ENCODE results near the gene RPLP1.

The RPLP1 gene

GRCh38 chr15:69474846-69475455 is 22.3 kb downstream of the RPLP1 start:
- Histone ChIP-seq H3K9me3 (no peaks in the 10 kb centered on the region), H3K36me3 (no peaks in the 10 kb centered on the region), H3K4me3 (ENCODE audit: low read depth, low read length) (no peak overlapping the region), H3K27me3 (no peaks in the 10 kb centered on the region), H3K4me1 (no peaks in the 10 kb centered on the region)
- no peak for DNase-seq
- TF ChIP-seq CTCF (IDR thresholded peaks at IDR 0.05; ENCODE audit: low read depth, low read length), result no peak

GRCh38 chr15:69475769-69476358 is 23.2 kb downstream of the RPLP1 start:
- no peaks in the 10 kb centered on the region for H3K27me3 ChIP-seq
- no peaks in the 10 kb centered on the region for H3K4me1 ChIP-seq
- no peak overlapping the region for H3K4me3 ChIP-seq (ENCODE audit: low read depth, low read length)
- peak; percentile 99 for TF ChIP-seq CTCF (IDR thresholded peaks at IDR 0.05; ENCODE audit: low read depth, low read length)
- no peaks in the 10 kb centered on the region for H3K36me3 ChIP-seq
- no peaks in the 10 kb centered on the region for H3K9me3 ChIP-seq
- DNase-seq, result peak; percentile 78

- DNase-seq, result no peak
- no peaks in the 10 kb centered on the region for H3K36me3 ChIP-seq
- no peaks in the 10 kb centered on the region for H3K27me3 ChIP-seq
- H3K4me1 ChIP-seq, result no peaks in the 10 kb centered on the region
- TF ChIP-seq CTCF (IDR thresholded peaks at IDR 0.05; ENCODE audit: low read depth, low read length), result no peak
- H3K4me3 ChIP-seq (ENCODE audit: low read depth, low read length), result no peak overlapping the region
- H3K9me3 ChIP-seq, result no peaks in the 10 kb centered on the region
Observed at GRCh38 chr15:69476704-69477473, 24.3 kb downstream of the RPLP1 start.

DNA sequence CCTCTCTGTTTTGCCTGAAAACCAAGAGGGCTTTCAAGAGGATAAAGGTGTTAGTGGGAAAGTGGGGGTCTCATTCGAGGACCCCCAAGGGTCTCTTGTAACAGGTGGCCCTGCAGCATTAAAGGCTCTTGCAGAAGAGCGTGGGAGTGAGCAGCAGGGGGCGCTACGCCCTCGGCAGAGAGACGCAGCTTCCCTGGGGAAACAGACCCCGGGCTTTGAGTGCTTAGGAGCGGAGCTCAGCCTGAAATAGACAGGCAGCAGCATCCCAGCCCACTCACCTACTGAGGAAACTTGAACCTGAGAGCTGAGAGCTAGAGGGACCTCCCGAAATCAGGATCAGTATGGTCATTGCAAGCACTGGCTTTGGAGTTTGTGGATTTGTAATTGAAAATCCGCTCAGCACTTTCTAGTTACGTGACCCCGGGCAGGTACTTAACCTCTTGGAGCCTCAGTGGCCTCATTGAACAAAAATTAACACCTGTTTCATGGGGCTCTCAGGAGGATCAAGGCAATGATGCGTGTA is 25.7 kb downstream of the RPLP1 start:
- Histone ChIP-seq H3K36me3 (no peaks in the 10 kb centered on the region), H3K4me1 (peaks cover 3% of the 10 kb centered on the region; the same call in 1 of the 2 replicates), H3K4me3 (ENCODE audit: low read depth, low read length) (no peak overlapping the region), H3K27me3 (no peaks in the 10 kb centered on the region), H3K9me3 (no peaks in the 10 kb centered on the region)
- DNase-seq, result peak; percentile 85
- TF ChIP-seq CTCF (IDR thresholded peaks at IDR 0.05; ENCODE audit: low read depth, low read length), result peak; percentile 97

- Histone ChIP-seq H3K4me3 (ENCODE audit: low read depth, low read length) (no peak overlapping the region), H3K4me1 (peaks cover 3% of the 10 kb centered on the region; the same call in 1 of the 2 replicates), H3K27me3 (no peaks in the 10 kb centered on the region), H3K36me3 (no peaks in the 10 kb centered on the region), H3K9me3 (no peaks in the 10 kb centered on the region)
- TF ChIP-seq CTCF (IDR thresholded peaks at IDR 0.05; ENCODE audit: low read depth, low read length), result no peak
- DNase-seq, result no peak
Observed at GRCh38 chr15:69479081-69479480, 26.5 kb downstream of the RPLP1 start.
